ENCODE results near the gene CLEC16A.

CLEC16A gene

GRCh38 chr16:11030990-11031510 lies 86.7 kb downstream of the CLEC16A start:
- whole genome bisulfite sequencing (ENCODE audit: insufficient coverage, insufficient read length) = no CpG with 5 or more reads among the region's 7 CpGs

GRCh38 chr16:11032000-11032921 lies 87.9 kb downstream of the CLEC16A start:
- H3K36me3 ChIP-seq (ENCODE audit: control insufficient read depth, insufficient read depth, low read length) = no peaks in the 10 kb centered on the region
- H3K27me3 ChIP-seq (ENCODE audit: control insufficient read depth, insufficient read depth, low read length) = no peaks in the 10 kb centered on the region
- no peak overlapping the region for H3K27ac ChIP-seq (ENCODE audit: low read length)
- H3K4me1 ChIP-seq (ENCODE audit: control insufficient read depth, insufficient read depth, low read length) = peaks cover 2% of the 10 kb centered on the region; the same call in 1 of the 2 replicates
- no peak overlapping the region for H3K4me3 ChIP-seq (ENCODE audit: low read length)
- DNase-seq (ENCODE audit: low read depth, low spot score) = no peak
- no peaks in the 10 kb centered on the region for H3K9me3 ChIP-seq (ENCODE audit: control insufficient read depth, insufficient read depth, low read length)
- WGBS (ENCODE audit: insufficient coverage, insufficient read length) = no CpG with 5 or more reads among the region's 16 CpGs

More at GRCh38 chr16:11030990-11031510, 86.7 kb downstream of the CLEC16A start:
- Histone ChIP-seq H3K27ac (ENCODE audit: low read length) (no peak overlapping the region), H3K9me3 (ENCODE audit: control insufficient read depth, insufficient read depth, low read length) (no peaks in the 10 kb centered on the region), H3K4me1 (ENCODE audit: control insufficient read depth, insufficient read depth, low read length) (peaks cover 2% of the 10 kb centered on the region; the same call in 1 of the 2 replicates), H3K36me3 (ENCODE audit: control insufficient read depth, insufficient read depth, low read length) (no peaks in the 10 kb centered on the region), H3K27me3 (ENCODE audit: control insufficient read depth, insufficient read depth, low read length) (no peaks in the 10 kb centered on the region), H3K4me3 (ENCODE audit: low read length) (no peak overlapping the region)
- DNase-seq (ENCODE audit: low read depth, low spot score) = no peak

GRCh38 chr16:11032922-11033291 lies 88.5 kb downstream of the CLEC16A start:
- Histone ChIP-seq H3K27me3 (ENCODE audit: control insufficient read depth, insufficient read depth, low read length) (no peaks in the 10 kb centered on the region), H3K9me3 (ENCODE audit: control insufficient read depth, insufficient read depth, low read length) (no peaks in the 10 kb centered on the region), H3K36me3 (ENCODE audit: control insufficient read depth, insufficient read depth, low read length) (no peaks in the 10 kb centered on the region), H3K4me3 (ENCODE audit: low read length) (no peak overlapping the region), H3K4me1 (ENCODE audit: control insufficient read depth, insufficient read depth, low read length) (peaks cover 2% of the 10 kb centered on the region; the same call in 1 of the 2 replicates), H3K27ac (ENCODE audit: low read length) (no peak overlapping the region)
- no CpG with 5 or more reads among the region's 7 CpGs for WGBS (ENCODE audit: insufficient coverage, insufficient read length)
- DNase-seq (ENCODE audit: low read depth, low spot score) = no peak

- no peaks in the 10 kb centered on the region for H3K36me3 ChIP-seq (ENCODE audit: control insufficient read depth, insufficient read depth, low read length)
- DNase-seq (ENCODE audit: low read depth, low spot score) = no peak
- no peak overlapping the region for H3K27ac ChIP-seq (ENCODE audit: low read length)
- 100% methylated on average over 1 of the region's 14 CpGs for WGBS (ENCODE audit: insufficient coverage, insufficient read length)
- H3K4me1 ChIP-seq (ENCODE audit: control insufficient read depth, insufficient read depth, low read length) = peaks cover 2% of the 10 kb centered on the region; the same call in 1 of the 2 replicates
- no peak overlapping the region for H3K4me3 ChIP-seq (ENCODE audit: low read length)
- H3K9me3 ChIP-seq (ENCODE audit: control insufficient read depth, insufficient read depth, low read length) = no peaks in the 10 kb centered on the region
- H3K27me3 ChIP-seq (ENCODE audit: control insufficient read depth, insufficient read depth, low read length) = no peaks in the 10 kb centered on the region
Measured at GRCh38 chr16:11033629-11034420, 89.5 kb downstream of the CLEC16A start.

- H3K36me3 ChIP-seq (ENCODE audit: control insufficient read depth, insufficient read depth, low read length) = no peaks in the 10 kb centered on the region
- WGBS (ENCODE audit: insufficient coverage, insufficient read length) = no CpG with 5 or more reads among the region's 8 CpGs
Measured at GRCh38 chr16:11034481-11034931, 90.1 kb downstream of the CLEC16A start.

GRCh38 chr16:11035096-11035495 lies 90.7 kb downstream of the CLEC16A start:
- no peaks in the 10 kb centered on the region for H3K27me3 ChIP-seq (ENCODE audit: control insufficient read depth, insufficient read depth, low read length)
- no peaks in the 10 kb centered on the region for H3K36me3 ChIP-seq (ENCODE audit: control insufficient read depth, insufficient read depth, low read length)
- peaks cover 2% of the 10 kb centered on the region; the same call in 1 of the 2 replicates for H3K4me1 ChIP-seq (ENCODE audit: control insufficient read depth, insufficient read depth, low read length)
- H3K9me3 ChIP-seq (ENCODE audit: control insufficient read depth, insufficient read depth, low read length) = no peaks in the 10 kb centered on the region
- H3K4me3 ChIP-seq (ENCODE audit: low read length) = no peak overlapping the region
- DNase-seq (ENCODE audit: low read depth, low spot score) = no peak
- no peak overlapping the region for H3K27ac ChIP-seq (ENCODE audit: low read length)
- WGBS (ENCODE audit: insufficient coverage, insufficient read length) = no CpG with 5 or more reads among the region's 5 CpGs

More at GRCh38 chr16:11034481-11034931, 90.1 kb downstream of the CLEC16A start:
- DNase-seq (ENCODE audit: low read depth, low spot score) = no peak
- peaks cover 2% of the 10 kb centered on the region; the same call in 1 of the 2 replicates for H3K4me1 ChIP-seq (ENCODE audit: control insufficient read depth, insufficient read depth, low read length)
- no peaks in the 10 kb centered on the region for H3K27me3 ChIP-seq (ENCODE audit: control insufficient read depth, insufficient read depth, low read length)
- H3K4me3 ChIP-seq (ENCODE audit: low read length) = no peak overlapping the region
- no peak overlapping the region for H3K27ac ChIP-seq (ENCODE audit: low read length)
- H3K9me3 ChIP-seq (ENCODE audit: control insufficient read depth, insufficient read depth, low read length) = no peaks in the 10 kb centered on the region

GRCh38 chr16:11036040-11036439 lies 91.7 kb downstream of the CLEC16A start:
- no peak for DNase-seq (ENCODE audit: low read depth, low spot score)
- no peaks in the 10 kb centered on the region for H3K36me3 ChIP-seq (ENCODE audit: control insufficient read depth, insufficient read depth, low read length)
- H3K27ac ChIP-seq (ENCODE audit: low read length) = no peak overlapping the region
- no peaks in the 10 kb centered on the region for H3K9me3 ChIP-seq (ENCODE audit: control insufficient read depth, insufficient read depth, low read length)
- H3K27me3 ChIP-seq (ENCODE audit: control insufficient read depth, insufficient read depth, low read length) = no peaks in the 10 kb centered on the region
- WGBS (ENCODE audit: insufficient coverage, insufficient read length) = no CpG with 5 or more reads among the region's 6 CpGs
- H3K4me1 ChIP-seq (ENCODE audit: control insufficient read depth, insufficient read depth, low read length) = peaks cover 2% of the 10 kb centered on the region; the same call in 1 of the 2 replicates
- H3K4me3 ChIP-seq (ENCODE audit: low read length) = no peak overlapping the region

- DNase-seq (ENCODE audit: low read depth, low spot score) = no peak
- Histone ChIP-seq H3K9me3 (ENCODE audit: control insufficient read depth, insufficient read depth, low read length) (no peaks in the 10 kb centered on the region), H3K4me3 (ENCODE audit: low read length) (no peak overlapping the region), H3K27me3 (ENCODE audit: control insufficient read depth, insufficient read depth, low read length) (no peaks in the 10 kb centered on the region), H3K27ac (ENCODE audit: low read length) (no peak overlapping the region), H3K36me3 (ENCODE audit: control insufficient read depth, insufficient read depth, low read length) (no peaks in the 10 kb centered on the region), H3K4me1 (ENCODE audit: control insufficient read depth, insufficient read depth, low read length) (peaks cover 2% of the 10 kb centered on the region; the same call in 1 of the 2 replicates)
- no CpG with 5 or more reads among the region's 8 CpGs for WGBS (ENCODE audit: insufficient coverage, insufficient read length)
Measured at GRCh38 chr16:11036868-11037410, 92.6 kb downstream of the CLEC16A start.

GRCh38 chr16:11038305-11038704 lies 93.9 kb downstream of the CLEC16A start:
- H3K4me3 ChIP-seq (ENCODE audit: low read length) = no peak overlapping the region
- no peaks in the 10 kb centered on the region for H3K36me3 ChIP-seq (ENCODE audit: control insufficient read depth, insufficient read depth, low read length)
- no peak for DNase-seq (ENCODE audit: low read depth, low spot score)
- H3K4me1 ChIP-seq (ENCODE audit: control insufficient read depth, insufficient read depth, low read length) = no peaks in the 10 kb centered on the region; the same call in 1 of the 2 replicates
- WGBS (ENCODE audit: insufficient coverage, insufficient read length) = no CpG with 5 or more reads among the region's 4 CpGs
- no peak overlapping the region for H3K27ac ChIP-seq (ENCODE audit: low read length)
- no peaks in the 10 kb centered on the region for H3K9me3 ChIP-seq (ENCODE audit: control insufficient read depth, insufficient read depth, low read length)
- H3K27me3 ChIP-seq (ENCODE audit: control insufficient read depth, insufficient read depth, low read length) = no peaks in the 10 kb centered on the region

- WGBS (ENCODE audit: insufficient coverage, insufficient read length) = no CpG with 5 or more reads among the region's 5 CpGs
- no peaks in the 10 kb centered on the region for H3K36me3 ChIP-seq (ENCODE audit: control insufficient read depth, insufficient read depth, low read length)
- H3K9me3 ChIP-seq (ENCODE audit: control insufficient read depth, insufficient read depth, low read length) = no peaks in the 10 kb centered on the region
- no peak for DNase-seq (ENCODE audit: low read depth, low spot score)
- no peaks in the 10 kb centered on the region for H3K27me3 ChIP-seq (ENCODE audit: control insufficient read depth, insufficient read depth, low read length)
- no peaks in the 10 kb centered on the region for H3K4me1 ChIP-seq (ENCODE audit: control insufficient read depth, insufficient read depth, low read length)
- H3K4me3 ChIP-seq (ENCODE audit: low read length) = no peak overlapping the region
- H3K27ac ChIP-seq (ENCODE audit: low read length) = no peak overlapping the region
Measured at GRCh38 chr16:11038777-11039176, 94.4 kb downstream of the CLEC16A start.
